Osteocyte (in vitro differentiated cells): ENCODE measurements around the gene GPATCH2. TPM values are rescaled to one million over a fixed set of nuclear protein-coding genes. Genes with fewer than 3 reads are reported as not detected.

Experiments used
- DNase-seq: peaks from one replicate; pipeline ENCODE4 v3.0.0; 2021; ENCODE audit warnings: mixed read lengths; ENCODE audit not compliant: unreplicated experiment; ENCODE audit errors: extremely low spot score
- H3K27ac Mint-ChIP-seq: one replicate; pipeline ENCODE4 v1.8.0; 2021; ENCODE audit warnings: mild to moderate bottlenecking, mixed read lengths; ENCODE audit not compliant: unreplicated experiment
- H3K27me3 Mint-ChIP-seq: one replicate; pipeline ENCODE4 v1.8.0; 2021; ENCODE audit warnings: mixed read lengths; ENCODE audit not compliant: unreplicated experiment
- H3K36me3 Mint-ChIP-seq: one replicate; pipeline ENCODE4 v1.8.0; 2021; ENCODE audit warnings: mixed read lengths; ENCODE audit not compliant: unreplicated experiment
- H3K4me1 Mint-ChIP-seq: one replicate; pipeline ENCODE4 v1.8.0; 2021; ENCODE audit warnings: mixed read lengths; ENCODE audit not compliant: unreplicated experiment
- H3K4me3 Mint-ChIP-seq: one replicate; pipeline ENCODE4 v1.8.0; 2021; ENCODE audit warnings: mild to moderate bottlenecking, moderate library complexity, mixed read lengths; ENCODE audit not compliant: unreplicated experiment
- H3K9me3 Mint-ChIP-seq: one replicate; pipeline ENCODE4 v1.8.0; 2021; ENCODE audit warnings: mixed read lengths; ENCODE audit not compliant: unreplicated experiment
- total RNA-seq: library from RNA; stranded (reverse); gene quantifications from 2 replicates; pipeline ENCODE4 v1.2.1, GENCODE V29; 2021
- TF ChIP-seq, protein P1 (sequence below): fragments of 200-600 bp; sonication (generic); IDR thresholded peaks from 2 replicates; pipeline ENCODE4 v1.5.0; 2021; ENCODE audit warnings: antibody characterized with exemption, mild to moderate bottlenecking, moderate library complexity

GPATCH2 gene
- total RNA-seq, 1 donor from 2014 or later: 14.9 TPM

DNA sequence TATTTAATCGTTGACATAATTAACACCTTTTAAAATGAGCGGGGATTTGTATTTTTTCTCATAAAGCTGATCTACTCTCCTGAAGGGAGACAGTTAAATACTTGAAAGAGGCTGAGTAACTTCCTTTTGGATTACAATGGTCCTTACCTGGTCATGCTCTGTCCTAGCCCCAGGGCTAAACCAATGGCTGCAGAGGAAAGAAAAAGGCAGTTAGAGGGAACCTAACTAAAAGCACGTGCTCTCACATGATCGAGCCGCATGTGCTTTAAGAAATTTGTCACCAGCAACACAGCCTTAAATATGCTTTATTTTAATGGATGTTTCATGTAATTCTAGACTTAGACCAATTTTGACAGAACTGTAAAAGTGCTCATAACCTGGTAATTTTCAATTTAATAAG is 132.7 kb downstream of the GPATCH2 start:
- Mint-ChIP-seq H3K36me3 (peaks cover 6% of the 10 kb centered on the region), H3K27ac (no peak overlapping the region), H3K4me3 (no peak overlapping the region), H3K9me3 (no peaks in the 10 kb centered on the region), H3K27me3 (no peaks in the 10 kb centered on the region), H3K4me1 (no peaks in the 10 kb centered on the region)
- TF ChIP-seq, protein P1, sequence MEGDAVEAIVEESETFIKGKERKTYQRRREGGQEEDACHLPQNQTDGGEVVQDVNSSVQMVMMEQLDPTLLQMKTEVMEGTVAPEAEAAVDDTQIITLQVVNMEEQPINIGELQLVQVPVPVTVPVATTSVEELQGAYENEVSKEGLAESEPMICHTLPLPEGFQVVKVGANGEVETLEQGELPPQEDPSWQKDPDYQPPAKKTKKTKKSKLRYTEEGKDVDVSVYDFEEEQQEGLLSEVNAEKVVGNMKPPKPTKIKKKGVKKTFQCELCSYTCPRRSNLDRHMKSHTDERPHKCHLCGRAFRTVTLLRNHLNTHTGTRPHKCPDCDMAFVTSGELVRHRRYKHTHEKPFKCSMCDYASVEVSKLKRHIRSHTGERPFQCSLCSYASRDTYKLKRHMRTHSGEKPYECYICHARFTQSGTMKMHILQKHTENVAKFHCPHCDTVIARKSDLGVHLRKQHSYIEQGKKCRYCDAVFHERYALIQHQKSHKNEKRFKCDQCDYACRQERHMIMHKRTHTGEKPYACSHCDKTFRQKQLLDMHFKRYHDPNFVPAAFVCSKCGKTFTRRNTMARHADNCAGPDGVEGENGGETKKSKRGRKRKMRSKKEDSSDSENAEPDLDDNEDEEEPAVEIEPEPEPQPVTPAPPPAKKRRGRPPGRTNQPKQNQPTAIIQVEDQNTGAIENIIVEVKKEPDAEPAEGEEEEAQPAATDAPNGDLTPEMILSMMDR: no peak
- no peak for DNase-seq

DNA sequence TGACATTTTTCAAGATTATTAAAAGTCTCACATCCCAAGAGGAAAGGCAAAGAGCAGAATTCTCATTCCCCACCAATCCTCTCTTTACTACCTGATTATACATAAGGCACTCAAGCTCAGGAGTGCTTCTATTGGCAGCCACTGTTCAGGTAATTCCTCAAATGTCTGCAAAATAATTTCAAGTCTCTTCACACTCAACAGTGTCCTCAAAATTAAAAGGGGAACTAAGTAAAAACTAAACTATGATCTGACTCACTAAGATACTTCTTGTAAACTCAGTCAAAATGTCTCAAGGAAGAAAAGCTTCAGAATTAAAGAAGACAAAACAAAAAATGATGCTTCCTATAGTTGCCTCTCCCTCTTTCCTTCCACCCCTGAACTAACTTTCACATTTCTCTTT is 135.6 kb downstream of the GPATCH2 start:
- no peak overlapping the region for H3K4me3 Mint-ChIP-seq
- no peaks in the 10 kb centered on the region for H3K27me3 Mint-ChIP-seq
- peaks cover 11% of the 10 kb centered on the region for H3K36me3 Mint-ChIP-seq
- no peak for DNase-seq
- no peaks in the 10 kb centered on the region for H3K9me3 Mint-ChIP-seq
- H3K4me1 Mint-ChIP-seq: no peaks in the 10 kb centered on the region
- TF ChIP-seq, protein P1: no peak
- H3K27ac Mint-ChIP-seq: no peak overlapping the region

DNA sequence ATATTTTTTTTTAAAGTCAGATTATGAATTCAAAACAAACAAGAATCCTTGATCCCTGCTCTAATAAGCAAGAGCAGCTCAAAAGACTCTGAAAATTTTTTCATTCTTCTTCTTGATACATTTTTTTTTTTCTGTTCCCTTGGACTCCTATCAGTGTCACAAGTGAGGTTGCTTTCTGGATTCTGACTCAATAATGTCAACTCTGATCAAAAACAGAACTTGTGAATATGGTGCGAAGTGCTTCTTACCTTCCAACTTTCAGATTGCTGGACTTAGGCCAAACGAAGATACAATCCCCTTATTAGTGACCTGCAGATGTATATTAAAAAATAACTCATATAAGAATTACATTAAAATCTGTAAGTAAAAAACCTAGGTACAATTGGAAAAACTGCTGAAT is 136.1 kb downstream of the GPATCH2 start:
- no peaks in the 10 kb centered on the region for H3K9me3 Mint-ChIP-seq
- H3K27me3 Mint-ChIP-seq: no peaks in the 10 kb centered on the region
- H3K36me3 Mint-ChIP-seq: peaks cover 16% of the 10 kb centered on the region
- TF ChIP-seq, protein P1: no peak
- H3K4me1 Mint-ChIP-seq: no peaks in the 10 kb centered on the region
- DNase-seq: no peak
- H3K27ac Mint-ChIP-seq: no peak overlapping the region
- H3K4me3 Mint-ChIP-seq: no peak overlapping the region

DNA sequence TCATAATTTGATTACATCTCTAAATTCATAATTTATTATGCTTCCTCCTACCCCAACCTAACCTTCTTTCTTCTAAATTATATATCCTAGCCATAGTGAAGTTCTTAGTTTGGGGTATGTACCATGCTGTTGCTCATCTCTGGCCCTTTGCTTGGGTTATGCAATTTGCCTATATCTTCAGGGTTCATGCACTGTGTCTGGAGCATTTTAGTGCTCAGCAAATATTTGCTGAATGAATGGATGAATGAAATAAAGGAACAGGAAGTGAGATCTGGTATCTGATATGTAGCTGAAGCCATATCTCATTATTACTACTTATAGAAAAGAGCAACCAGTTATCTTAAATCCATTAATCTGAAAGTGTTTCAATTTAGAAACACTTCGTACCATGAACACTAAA is 137.6 kb downstream of the GPATCH2 start:
- DNase-seq: no peak
- Mint-ChIP-seq H3K9me3 (no peaks in the 10 kb centered on the region), H3K4me1 (no peaks in the 10 kb centered on the region), H3K27ac (no peak overlapping the region), H3K27me3 (no peaks in the 10 kb centered on the region), H3K36me3 (peaks cover 17% of the 10 kb centered on the region), H3K4me3 (no peak overlapping the region)
- TF ChIP-seq, protein P1: no peak

DNA sequence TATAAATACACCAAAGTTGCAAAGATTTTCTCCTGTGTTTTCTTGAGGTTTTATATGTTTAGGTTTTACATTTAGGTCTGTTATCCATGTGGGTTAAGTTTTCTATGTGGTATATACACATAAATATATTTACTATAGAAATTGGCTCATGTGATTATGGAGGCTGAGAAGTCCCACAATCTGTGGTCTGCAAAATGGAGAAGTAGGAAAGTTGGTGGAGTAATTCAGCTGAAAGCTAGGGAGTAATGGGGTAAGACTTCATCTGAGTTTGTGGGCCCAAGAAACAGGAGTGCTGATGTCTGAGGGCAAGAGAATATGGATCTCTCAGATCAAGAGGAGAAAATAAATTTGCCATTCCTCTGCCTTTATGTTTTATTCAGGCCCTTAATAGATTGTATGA is 146.0 kb downstream of the GPATCH2 start:
- Mint-ChIP-seq H3K9me3 (peaks cover 10% of the 10 kb centered on the region), H3K4me3 (no peak overlapping the region), H3K4me1 (no peaks in the 10 kb centered on the region), H3K27me3 (no peaks in the 10 kb centered on the region), H3K36me3 (peaks cover 18% of the 10 kb centered on the region), H3K27ac (no peak overlapping the region)
- DNase-seq: no peak
- TF ChIP-seq, protein P1: no peak
